HG03378 (cell line): Measurements from ENCODE around the gene PGLYRP3.

ENCODE experiments used
- ATAC-seq: cut with Tn5 transposase; IDR thresholded peaks from one replicate; pipeline ENCODE4 v1.9.1; 2021; ENCODE audit warnings: mild to moderate bottlenecking, moderate library complexity; ENCODE audit not compliant: unreplicated experiment

Gene PGLYRP3, protein sequence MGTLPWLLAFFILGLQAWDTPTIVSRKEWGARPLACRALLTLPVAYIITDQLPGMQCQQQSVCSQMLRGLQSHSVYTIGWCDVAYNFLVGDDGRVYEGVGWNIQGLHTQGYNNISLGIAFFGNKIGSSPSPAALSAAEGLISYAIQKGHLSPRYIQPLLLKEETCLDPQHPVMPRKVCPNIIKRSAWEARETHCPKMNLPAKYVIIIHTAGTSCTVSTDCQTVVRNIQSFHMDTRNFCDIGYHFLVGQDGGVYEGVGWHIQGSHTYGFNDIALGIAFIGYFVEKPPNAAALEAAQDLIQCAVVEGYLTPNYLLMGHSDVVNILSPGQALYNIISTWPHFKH

DNA sequence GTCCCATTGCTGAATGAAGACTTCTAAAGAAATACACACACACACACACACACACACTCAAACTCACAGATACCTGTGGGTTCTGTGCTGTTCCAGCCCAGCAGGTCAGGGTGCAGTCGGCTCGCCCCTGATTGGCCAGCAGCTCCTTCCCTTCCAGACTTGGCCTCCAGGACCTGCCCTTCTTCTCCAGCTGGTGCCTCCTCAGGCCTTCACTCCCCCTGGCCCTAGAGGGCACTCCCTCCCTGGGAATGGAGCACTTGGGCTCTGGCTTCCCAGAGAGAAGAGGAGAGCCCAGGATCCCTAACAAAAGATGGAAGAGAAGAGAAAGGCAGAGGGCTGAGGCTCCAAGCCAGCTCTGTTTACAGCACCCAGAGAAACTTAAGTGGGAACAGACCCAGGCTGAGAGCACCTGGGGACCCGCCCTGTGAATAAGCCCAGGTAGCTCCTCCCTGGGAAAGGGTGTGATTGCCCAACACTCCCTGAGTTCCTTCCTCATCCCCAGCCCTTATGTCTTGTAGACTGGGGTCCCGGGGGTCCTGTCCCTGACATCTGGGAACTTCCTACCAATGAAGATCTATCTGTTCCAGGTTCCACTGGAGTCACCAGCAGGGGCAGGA, at the start of gene PGLYRP3:
Gene PGLYRP3, minus strand, starts transcription at position 383 of the 617 bp plus-strand sequence. CDS start 2,287 bp downstream, outside the sequence.
- ATAC-seq: no peak

DNA sequence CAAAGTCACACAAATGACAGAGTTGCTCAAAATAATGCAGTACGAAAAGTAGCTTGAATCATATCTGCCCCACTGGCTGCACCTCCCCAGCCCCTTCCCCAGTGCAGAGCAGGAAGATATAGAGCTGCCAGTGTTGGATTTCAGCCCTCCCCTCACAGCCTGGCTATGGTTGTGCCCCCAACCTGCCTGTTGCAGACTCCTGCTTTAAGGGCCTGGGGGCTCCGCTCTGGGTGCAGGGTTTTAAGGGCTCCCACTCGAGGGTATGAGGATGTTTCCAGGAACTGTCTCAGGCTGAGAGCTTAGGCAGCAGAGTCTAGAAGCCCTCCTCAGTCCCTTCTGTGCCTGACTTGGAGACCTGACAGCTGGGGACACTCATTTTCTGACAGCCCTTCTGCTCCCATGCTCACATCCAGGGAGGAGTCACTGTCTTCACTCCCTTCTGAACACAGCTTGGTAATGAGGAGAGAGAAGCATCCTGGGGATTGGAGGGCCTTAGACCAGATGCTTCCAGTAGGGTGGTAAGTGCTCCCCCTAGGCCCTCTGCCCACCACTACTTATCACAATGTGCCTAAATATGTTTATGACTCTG, 49.5 kb upstream of the PGLYRP3 start:
- no peak for ATAC-seq

DNA sequence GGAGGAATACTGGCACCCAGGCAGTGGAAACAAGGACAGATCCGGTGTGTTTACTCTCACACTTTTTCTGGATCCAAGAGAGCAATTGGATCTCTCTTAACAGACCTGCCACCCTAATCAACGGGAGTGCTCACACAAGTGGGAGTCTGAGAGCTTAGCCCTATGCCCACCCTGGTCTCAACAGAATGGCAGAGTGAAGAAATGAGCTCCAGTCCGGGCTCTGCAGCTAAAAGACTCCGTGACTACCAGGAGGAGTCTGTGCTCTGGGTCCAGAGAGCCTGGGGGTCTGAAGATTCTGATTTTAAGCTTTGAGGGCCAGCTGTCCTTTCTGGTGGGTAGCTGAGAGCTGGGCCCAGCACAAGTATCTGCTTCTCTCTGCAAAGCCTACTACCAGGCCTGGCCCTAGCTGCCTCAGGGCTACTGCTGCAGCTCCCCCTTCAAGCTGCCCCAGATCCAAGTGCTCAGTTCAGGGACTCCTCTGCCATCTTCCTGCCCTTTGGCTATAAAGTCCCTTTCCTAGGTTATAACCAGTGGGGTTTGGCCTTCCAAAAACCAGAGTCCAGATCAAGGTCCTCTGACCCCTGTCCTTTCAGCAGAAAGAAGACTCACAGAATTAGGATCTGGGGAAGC, 48.8 kb upstream of the PGLYRP3 start:
- no peak for ATAC-seq

GRCh38 chr1:153360592-153361479, 48.1 kb upstream of the PGLYRP3 start:
- no peak for ATAC-seq

DNA sequence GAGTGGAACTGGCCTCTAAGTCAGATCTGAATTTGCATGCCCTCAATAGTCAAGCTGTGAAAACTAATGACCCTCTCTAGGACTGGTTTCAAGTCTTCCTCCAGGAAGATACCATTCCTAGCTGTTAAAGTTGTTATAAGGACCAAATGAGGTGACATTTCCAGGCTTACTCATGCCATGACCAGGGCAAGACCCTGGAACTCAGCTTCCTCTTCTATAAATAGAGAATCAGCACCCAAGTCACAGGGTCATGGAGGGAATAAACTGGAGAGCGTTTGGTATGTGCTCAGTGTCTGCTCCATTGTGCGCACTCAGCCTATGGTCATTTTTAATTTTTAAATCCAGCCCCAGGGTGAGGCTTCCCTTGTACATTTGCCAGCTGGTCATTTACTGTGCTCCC, 47.4 kb upstream of the PGLYRP3 start:
- ATAC-seq: no peak

DNA sequence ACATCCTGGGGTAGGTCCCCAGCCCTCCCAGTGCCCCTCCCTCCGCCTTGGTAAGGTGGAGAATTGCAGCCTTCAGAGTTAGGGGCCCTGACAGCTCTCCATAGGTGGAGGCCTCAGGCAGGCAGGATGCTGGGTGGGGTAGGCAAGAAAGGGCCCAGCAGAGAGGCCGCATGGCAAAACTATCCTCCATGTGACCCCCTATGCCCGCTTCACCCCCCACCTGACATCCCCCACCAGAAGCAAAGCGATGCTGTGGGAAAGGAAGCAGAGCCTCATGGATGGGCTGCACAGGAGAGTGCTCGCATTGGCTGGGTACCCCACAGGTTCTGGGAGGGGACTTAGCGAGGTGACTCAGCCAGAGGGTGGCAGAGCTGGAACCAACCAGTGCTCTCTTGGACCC, 46.5 kb upstream of the PGLYRP3 start:
- ATAC-seq: no peak

- ATAC-seq: no peak
Measured at GRCh38 chr1:153358691-153358975, 45.9 kb upstream of the PGLYRP3 start.

GRCh38 chr1:153357853-153358690, 45.3 kb upstream of the PGLYRP3 start, which contains the start of gene S100A9:
S100A9 (plus strand) TSS chr1:153357854; CDS start chr1:153358284, 430 bp downstream.
- ATAC-seq: no peak

GRCh38 chr1:153357076-153357852, 44.5 kb upstream of the PGLYRP3 start:
- ATAC-seq: no peak

GRCh38 chr1:153356392-153357075, 43.8 kb upstream of the PGLYRP3 start:
- no peak for ATAC-seq

DNA sequence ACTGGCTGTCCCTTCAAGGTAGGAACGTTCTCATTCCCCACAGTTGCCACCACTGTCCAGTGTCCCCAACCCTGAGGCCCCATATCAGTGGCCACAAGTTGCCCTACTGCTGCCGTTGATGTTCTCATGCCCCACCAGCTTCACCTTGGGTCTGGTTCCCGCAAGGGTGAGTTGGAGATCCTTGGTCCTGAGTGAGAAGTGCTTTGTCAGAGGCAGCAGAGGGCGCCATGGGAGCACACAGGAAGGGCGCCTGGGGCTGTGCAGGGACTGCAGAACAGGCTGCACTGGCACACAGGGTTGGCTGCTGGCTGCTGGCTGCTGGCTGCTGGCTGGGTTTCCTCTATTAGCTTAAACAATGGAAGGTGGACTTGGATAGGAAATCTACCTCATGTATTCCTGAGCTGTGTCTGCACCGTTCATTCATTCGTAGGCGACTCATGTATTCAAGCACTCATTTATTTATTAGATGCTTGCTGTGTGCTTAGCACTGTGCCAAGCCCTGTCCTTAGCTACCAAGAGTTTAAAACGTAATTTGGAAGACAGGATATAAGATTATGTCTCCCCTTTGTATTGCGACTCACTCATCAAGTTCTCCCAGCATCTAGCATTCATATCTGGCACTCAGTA, 42.8 kb upstream of the PGLYRP3 start:
- no peak for ATAC-seq

DNA sequence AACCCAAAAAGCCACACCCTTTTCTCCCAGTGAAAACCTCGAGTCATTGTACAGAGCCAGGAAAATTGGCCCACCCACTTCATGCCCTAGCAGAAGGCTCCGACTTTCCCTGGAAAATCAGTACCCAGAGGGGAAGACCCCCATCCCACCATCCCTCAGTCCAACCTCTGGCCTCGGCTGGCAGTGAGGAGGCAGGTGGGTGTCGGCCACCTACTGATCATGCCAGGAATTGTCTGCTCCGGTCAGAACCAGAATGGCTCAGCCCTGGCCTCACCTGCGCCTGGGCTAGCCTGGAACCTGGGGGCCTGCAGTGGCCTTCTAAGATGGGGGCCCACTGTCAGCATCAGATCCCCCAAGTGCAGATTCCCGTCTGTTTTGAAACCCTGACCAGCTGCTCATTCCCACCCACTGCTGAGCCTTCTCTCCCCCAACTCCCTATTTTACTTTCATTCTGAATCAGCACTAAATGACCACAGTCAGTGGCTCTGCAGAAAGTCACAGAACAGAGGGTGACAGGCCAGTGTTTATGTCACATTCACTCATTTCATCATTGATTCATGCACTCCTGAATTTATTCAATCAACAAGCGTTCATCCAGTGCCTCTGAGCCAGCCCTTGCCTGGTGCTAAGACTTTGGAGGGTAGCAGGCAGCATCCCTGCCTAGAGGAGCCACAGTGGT, 41.9 kb upstream of the PGLYRP3 start:
- no peak for ATAC-seq

DNA sequence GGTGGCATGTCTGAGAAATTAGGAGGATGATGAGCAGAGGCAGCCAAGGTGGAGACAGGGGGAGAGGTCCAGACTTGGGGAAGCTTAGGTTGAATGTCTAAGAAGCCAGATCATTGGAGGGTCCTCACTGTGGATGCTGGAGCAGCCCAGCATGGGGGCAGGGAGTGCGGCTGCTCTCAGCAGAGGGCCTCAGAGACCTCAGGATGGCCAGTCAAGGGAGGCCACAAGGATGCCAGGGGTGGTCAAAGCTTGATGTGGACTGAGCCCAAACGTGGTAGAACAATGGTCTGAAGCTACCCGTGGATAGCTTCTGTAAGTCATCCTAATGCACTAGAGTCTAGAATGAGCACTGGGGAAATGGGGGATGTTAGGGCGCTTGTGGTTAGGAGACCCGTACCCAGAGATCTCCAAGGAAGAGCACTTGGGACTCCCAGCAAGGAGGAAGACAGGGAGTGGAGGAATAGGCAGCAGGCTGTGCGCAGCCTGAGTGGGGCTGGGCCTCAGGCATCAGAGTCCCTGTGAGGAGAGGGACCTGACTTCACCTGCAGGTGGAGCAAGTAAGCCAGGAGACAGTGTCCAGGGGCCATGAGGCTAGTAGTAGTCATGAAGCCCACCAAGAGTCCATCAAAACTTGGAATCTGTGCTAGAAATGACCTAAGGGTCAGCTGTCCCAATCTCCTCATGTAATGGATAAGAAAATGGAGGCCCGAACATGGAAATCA, 40.6 kb upstream of the PGLYRP3 start:
- ATAC-seq: no peak

- no peak for ATAC-seq
Measured at GRCh38 chr1:153352523-153352922, 39.8 kb upstream of the PGLYRP3 start.

GRCh38 chr1:153350321-153350957, 37.7 kb upstream of the PGLYRP3 start:
- ATAC-seq: no peak
